K562 (cell line): ENCODE results near the gene GABBR1. TPM values are rescaled to one million over a fixed set of nuclear protein-coding genes. Genes with fewer than 3 reads are reported as not detected.
A peak's percentile ranks its signal among the peaks of the same experiment; 100 is the strongest.

ENCODE experiments used
- ARID2 ChIP-seq: fragments of 450-650 bp; IDR thresholded peaks from 2 replicates; pipeline ENCODE4 v1.6.1; 2017; ENCODE audit warnings: antibody characterized with exemption, mild to moderate bottlenecking
- CREM ChIP-seq: IDR thresholded peaks from 2 replicates; pipeline ENCODE4 v1.6.1; 2014; ENCODE audit warnings: antibody characterized with exemption, low read depth
- DDX20 ChIP-seq: fragments of 450-650 bp; IDR thresholded peaks from 2 replicates; pipeline ENCODE4 v1.6.1; 2016; ENCODE audit warnings: missing genetic modification characterization, low read depth, mild to moderate bottlenecking, missing compliant biosample characterization, moderate library complexity
- FOSL1 ChIP-seq: fragments of 200-800 bp; sonication (Bioruptor generic); conservative IDR thresholded peaks from 2 replicates; pipeline ENCODE4 v1.6.1; 2016; ENCODE audit warnings: missing genetic modification characterization, missing compliant biosample characterization
- GABPA ChIP-seq: fragments of 200-800 bp; sonication (Bioruptor generic); conservative IDR thresholded peaks from 2 replicates; pipeline ENCODE4 v1.6.1; 2016; ENCODE audit warnings: low read depth, missing genetic modification characterization, missing compliant biosample characterization
- HCFC1 ChIP-seq: IDR thresholded peaks from 2 replicates; pipeline ENCODE4 v1.6.1; 2012; ENCODE audit warnings: low read depth, low read length, improper control_type of control experiment
- HMGN3 ChIP-seq: IDR thresholded peaks from 2 replicates; pipeline ENCODE4 v1.6.1; 2011; ENCODE audit warnings: borderline replicate concordance, low read depth, mild to moderate bottlenecking, mixed read lengths, low read length; ENCODE audit not compliant: insufficient read length; ENCODE audit errors: extremely low read depth
- MCM7 ChIP-seq, 2 experiments: fragments of 450-650 bp; IDR thresholded peaks; 2 replicates each; pipeline ENCODE4 v1.6.1; 2016 to 2018
- MTA2 ChIP-seq: fragments of 450-650 bp; IDR thresholded peaks from 2 replicates; pipeline ENCODE4 v1.6.1; 2016; ENCODE audit warnings: low read depth
- MYC ChIP-seq, 2 experiments: fragments of 250-450 bp in 1 of 2; sonication (Bioruptor Pico) in 1 of 2; IDR thresholded peaks; 2 replicates each; pipeline versions ENCODE4 v1.5.1 to v1.6.1; 2012 to 2021; ENCODE audit warnings: low read depth in 2 of 2, borderline replicate concordance in 1 of 2, improper control_type of control experiment in 1 of 2, low read length in 1 of 2, mild to moderate bottlenecking in 1 of 2, moderate library complexity in 1 of 2
- NR1H2 ChIP-seq: sonication (generic); formaldehyde crosslinking; IDR thresholded peaks from 2 replicates; pipeline ENCODE4 v1.4.0; 2020; ENCODE audit warnings: mild to moderate bottlenecking, missing genetic modification reagents
- NUFIP1 ChIP-seq: fragments of 450-650 bp; IDR thresholded peaks from 2 replicates; pipeline ENCODE4 v1.6.1; 2018; ENCODE audit not compliant: partially characterized antibody
- PCBP1 ChIP-seq: fragments of 200-400 bp; formaldehyde crosslinking; IDR thresholded peaks from 2 replicates; pipeline ENCODE4 v1.6.1; 2018; ENCODE audit warnings: mild to moderate bottlenecking, low read depth, low read length; ENCODE audit not compliant: poor library complexity, severe bottlenecking
- PHF20 ChIP-seq: fragments of 450-650 bp; IDR thresholded peaks from 2 replicates; pipeline ENCODE4 v1.6.1; 2018; ENCODE audit not compliant: partially characterized antibody
- PHF8 ChIP-seq: fragments of 200-600 bp; sonication (generic); IDR thresholded peaks from 2 replicates; pipeline ENCODE4 v1.6.1; 2012; ENCODE audit warnings: mixed run types, mild to moderate bottlenecking, inconsistent platforms, low read length, moderate library complexity, borderline replicate concordance
- POLR2A ChIP-seq: fragments of 450-650 bp; conservative IDR thresholded peaks from 2 replicates; pipeline ENCODE4 v1.6.1; 2016
- POLR2G ChIP-seq: fragments of 200-400 bp; formaldehyde crosslinking; IDR thresholded peaks from 2 replicates; pipeline ENCODE4 v1.6.1; 2017; ENCODE audit warnings: low read depth, mild to moderate bottlenecking, antibody characterized with exemption, low read length, moderate library complexity
- RBM22 ChIP-seq: fragments of 200-400 bp; formaldehyde crosslinking; IDR thresholded peaks from 2 replicates; pipeline ENCODE4 v1.6.1; 2018; ENCODE audit warnings: low read length, low read depth; ENCODE audit not compliant: poor library complexity, severe bottlenecking
- RCOR1 ChIP-seq, 2 experiments: IDR thresholded peaks; 2 replicates each; pipeline ENCODE4 v1.6.1; 2012; ENCODE audit warnings: low read depth in 2 of 2, low read length in 2 of 2, borderline replicate concordance in 1 of 2, improper control_type of control experiment in 1 of 2
- RUNX1 ChIP-seq: sonication (generic); IDR thresholded peaks from 2 replicates; pipeline ENCODE4 v1.6.1; 2016; ENCODE audit warnings: antibody characterized with exemption, low read depth
- SIN3A ChIP-seq, 2 experiments: fragments of 150-350 bp in 1 of 2; IDR thresholded peaks; 2 replicates each; pipeline ENCODE4 v1.6.1; 2011 to 2016; ENCODE audit warnings: borderline replicate concordance in 2 of 2, low read depth in 2 of 2, low read length in 2 of 2, mild to moderate bottlenecking in 2 of 2, moderate library complexity in 2 of 2; ENCODE audit not compliant: control insufficient read depth in 1 of 2
- SMAD1 ChIP-seq: fragments of 150-350 bp; IDR thresholded peaks from 2 replicates; pipeline ENCODE4 v1.6.1; 2014; ENCODE audit warnings: low read length, low read depth; ENCODE audit not compliant: partially characterized antibody
- TAF1 ChIP-seq: IDR thresholded peaks from 2 replicates; pipeline ENCODE4 v1.6.1; 2011; ENCODE audit warnings: mild to moderate bottlenecking, low read length, moderate library complexity; ENCODE audit not compliant: insufficient read depth, control insufficient read depth, severe bottlenecking; ENCODE audit errors: extremely low read depth
- TCF15 ChIP-seq: fragments of 250-450 bp; sonication (Bioruptor Pico); IDR thresholded peaks from 2 replicates; pipeline ENCODE4 v1.8.0; 2022; ENCODE audit warnings: moderate library complexity, mild to moderate bottlenecking, inconsistent platforms
- TCF7 ChIP-seq: sonication (generic); IDR thresholded peaks from 2 replicates; pipeline ENCODE4 v1.6.1; 2016; ENCODE audit warnings: antibody characterized with exemption, borderline replicate concordance
- USF1 ChIP-seq: sonication (generic); formaldehyde crosslinking; IDR thresholded peaks from 2 replicates; pipeline ENCODE4 v1.9.0; 2022; ENCODE audit warnings: mild to moderate bottlenecking, missing genetic modification reagents
- ZNF274 ChIP-seq: IDR thresholded peaks from 2 replicates; pipeline ENCODE4 v1.6.1; 2011; ENCODE audit warnings: low read depth, mild to moderate bottlenecking, low read length, moderate library complexity, borderline replicate concordance
- ZNF561 ChIP-seq: fragments of 450-650 bp; formaldehyde crosslinking; conservative IDR thresholded peaks from 2 replicates; pipeline ENCODE4 v1.4.0; 2020; ENCODE audit warnings: mild to moderate bottlenecking, moderate library complexity
- ZNF699 ChIP-seq: fragments of 250-450 bp; sonication (Bioruptor Pico); IDR thresholded peaks from 2 replicates; pipeline ENCODE4 v1.8.0; 2021; ENCODE audit warnings: mild to moderate bottlenecking, moderate library complexity; ENCODE audit not compliant: insufficient replicate concordance
- polyA plus RNA-seq, 8 experiments: library from polyadenylated mRNA; depleted of rRNA in 4 of 8; stranded (reverse) in 5 of 8; unstranded in 3 of 8; fragments of >200 nt; fragmentation: Nextera tagmentation in 2 of 8; fragmentation: Illumina TruSeq in 1 of 8; extraction: Ambion mirVana in 2 of 8; extraction: Trizol in 1 of 8; gene quantifications; 2 replicates each; pipeline versions ENCODE4 v1.2.1 to v1.2.3, GENCODE V29; 2011 to 2014; ENCODE audit warnings: inconsistent platforms in 1 of 8, missing spikeins in 1 of 8
- total RNA-seq, 7 experiments: library from RNA; depleted of rRNA in 6 of 7; stranded (reverse); fragments of >200 nt in 6 of 7; fragmentation: Illumina TruSeq in 2 of 7; extraction: Trizol in 2 of 7; gene quantifications; 2 replicates each; pipeline versions ENCODE4 v1.2.1 to v1.2.3, GENCODE V29; 2011 to 2021; ENCODE audit warnings: low replicate concordance in 1 of 7

The GABBR1 gene
- total and polyA plus RNA-seq, 9 of the 15 experiments (the other 6 are each of a cell fraction or from before 2014, with no cell fraction given), result 2.2 to 48.3 (median 20.8) TPM

DNA sequence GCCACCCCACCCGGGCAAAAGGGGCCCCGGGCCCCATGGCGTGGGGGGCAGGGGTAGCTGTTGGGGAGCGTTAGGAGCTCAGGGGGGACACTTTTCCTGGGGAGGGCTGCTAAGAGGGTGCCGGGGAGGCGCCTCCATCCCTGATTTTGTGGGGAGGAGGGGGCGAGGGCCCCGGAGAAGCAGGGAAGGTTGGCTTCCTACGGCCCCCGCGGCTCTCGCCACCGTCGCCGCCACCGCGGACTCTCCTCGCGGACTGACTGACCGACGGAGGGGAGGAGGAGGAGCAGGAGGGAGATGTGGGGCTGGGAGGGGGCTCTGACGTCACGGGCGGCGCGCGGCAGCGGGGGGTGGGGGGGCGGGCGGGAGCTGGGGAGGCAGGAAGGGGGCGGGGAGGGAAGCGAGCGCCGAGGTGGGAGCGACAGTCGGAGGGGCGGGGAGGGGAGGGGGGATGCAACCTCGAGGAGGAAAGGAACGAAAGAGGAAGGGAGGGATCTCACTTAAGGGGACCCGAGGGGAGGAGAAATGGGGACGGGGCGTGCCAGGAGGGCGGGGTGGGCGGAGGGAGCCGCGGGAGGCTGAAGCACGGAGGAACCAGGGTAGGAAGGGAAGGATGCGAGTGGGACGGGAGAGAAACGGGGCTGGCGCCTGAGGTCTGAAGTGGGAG is 5.1 kb downstream of the GABBR1 start (continued):
- TF ChIP-seq HMGN3 (no peak), POLR2A (peak; percentile 92), DDX20 (tag) (no peak), ZNF699 (CRISPR knock-in tag) (no peak), PHF8 (peak; percentile 72; the same call in 1 of the 2 replicates), FOSL1 (tag) (no peak), RBM22 (peak; percentile 50), PHF20 (peak; percentile 34), GABPA (no peak), TAF1 (peak; percentile 77), ZNF561 (CRISPR knock-in tag) (no peak), ARID2 (peak; percentile 12; the same call in 1 of the 2 replicates), TCF7 (no peak), MTA2 (peak; percentile 38; the same call in 1 of the 2 replicates), HCFC1 (no peak), SIN3A (IDR thresholded peaks at IDR 0.05; ENCODE audit: borderline replicate concordance in 2 of 2, control insufficient read depth in 1 of 2, low read depth in 2 of 2, low read length in 2 of 2) (peak in 1 of 2 experiments; percentile 22; a peak in 1 of 4 replicates), POLR2G (peak; percentile 95), TCF15 (CRISPR knock-in tag) (no peak), USF1 (CRISPR knock-in tag) (no peak), RUNX1 (0 out of 2 replicates have a peak, but pooled peaks have one; percentile 2), CREM (peak; percentile 91), MYC (IDR thresholded peaks at IDR 0.05; ENCODE audit: low read depth, low read length) (peak; percentile 40), MYC (CRISPR knock-in tag; IDR thresholded peaks at IDR 0.05; ENCODE audit: borderline replicate concordance, low read depth) (0 out of 2 replicates have a peak, but pooled peaks have one; percentile 17), NUFIP1 (no peak), MCM7 (IDR thresholded peaks at IDR 0.05) (no peak), NR1H2 (no peak), ZNF274 (no peak), RCOR1 (IDR thresholded peaks at IDR 0.05; ENCODE audit: borderline replicate concordance in 1 of 2, low read depth in 2 of 2, low read length in 2 of 2) (peak in 1 of 2 experiments; percentile 27; a peak in 1 of 4 replicates), SMAD1 (no peak), PCBP1 (no peak)
